ENCODE measurements around the gene CCDC18.
"Not testable (repeated sequence)": the region's sequence is repeated elsewhere in the genome, so short reads cannot be mapped to it uniquely, and the experiment has no call there.

The CCDC18 gene

GRCh38 chr1:93200086-93200620 lies 19.6 kb downstream of the CCDC18 start:
- Histone ChIP-seq H3K4me1 (ENCODE audit: control insufficient read depth, insufficient read depth, low read length, unreplicated experiment) (no peaks in the 10 kb centered on the region), H3K4me3 (ENCODE audit: low read depth, low read length) (no peak overlapping the region), H3K27ac (ENCODE audit: low read depth, low read length) (no peak overlapping the region), H3K36me3 (ENCODE audit: insufficient read depth, low read length) (peaks cover 33% of the 10 kb centered on the region), H3K79me2 (ENCODE audit: control insufficient read depth, insufficient read depth, low read length, unreplicated experiment) (no peaks in the 10 kb centered on the region), H2AFZ (ENCODE audit: low read length, unreplicated experiment) (no peak overlapping the region), H3K27me3 (ENCODE audit: insufficient read depth, low read length) (no peaks in the 10 kb centered on the region)

- Histone ChIP-seq H3K27me3 (ENCODE audit: insufficient read depth, low read length) (no peaks in the 10 kb centered on the region), H3K4me1 (ENCODE audit: control insufficient read depth, insufficient read depth, low read length, unreplicated experiment) (no peaks in the 10 kb centered on the region), H3K79me2 (ENCODE audit: control insufficient read depth, insufficient read depth, low read length, unreplicated experiment) (no peaks in the 10 kb centered on the region), H3K36me3 (ENCODE audit: insufficient read depth, low read length) (peaks cover 27% of the 10 kb centered on the region), H3K27ac (ENCODE audit: low read depth, low read length) (no peak overlapping the region), H2AFZ (ENCODE audit: low read length, unreplicated experiment) (no peak overlapping the region), H3K4me3 (ENCODE audit: low read depth, low read length) (no peak overlapping the region)
Observed at GRCh38 chr1:93200714-93201113, 20.2 kb downstream of the CCDC18 start.

GRCh38 chr1:93205892-93206566 lies 25.5 kb downstream of the CCDC18 start:
- no peaks in the 10 kb centered on the region for H3K4me1 ChIP-seq (ENCODE audit: control insufficient read depth, insufficient read depth, low read length, unreplicated experiment)
- no peaks in the 10 kb centered on the region for H3K27me3 ChIP-seq (ENCODE audit: insufficient read depth, low read length)
- H2AFZ ChIP-seq (ENCODE audit: low read length, unreplicated experiment): no peak overlapping the region
- no peak overlapping the region for H3K4me3 ChIP-seq (ENCODE audit: low read depth, low read length)
- H3K36me3 ChIP-seq (ENCODE audit: insufficient read depth, low read length): peaks cover 15% of the 10 kb centered on the region
- H3K27ac ChIP-seq (ENCODE audit: low read depth, low read length): no peak overlapping the region
- no peaks in the 10 kb centered on the region for H3K79me2 ChIP-seq (ENCODE audit: control insufficient read depth, insufficient read depth, low read length, unreplicated experiment)

GRCh38 chr1:93206567-93206954 lies 26.0 kb downstream of the CCDC18 start:
- Histone ChIP-seq H2AFZ (ENCODE audit: low read length, unreplicated experiment) (no peak overlapping the region), H3K79me2 (ENCODE audit: control insufficient read depth, insufficient read depth, low read length, unreplicated experiment) (no peaks in the 10 kb centered on the region), H3K4me3 (ENCODE audit: low read depth, low read length) (no peak overlapping the region), H3K4me1 (ENCODE audit: control insufficient read depth, insufficient read depth, low read length, unreplicated experiment) (no peaks in the 10 kb centered on the region), H3K36me3 (ENCODE audit: insufficient read depth, low read length) (peaks cover 15% of the 10 kb centered on the region), H3K27me3 (ENCODE audit: insufficient read depth, low read length) (no peaks in the 10 kb centered on the region), H3K27ac (ENCODE audit: low read depth, low read length) (no peak overlapping the region)

- Histone ChIP-seq H3K79me2 (ENCODE audit: control insufficient read depth, insufficient read depth, low read length, unreplicated experiment) (no peaks in the 10 kb centered on the region), H3K27me3 (ENCODE audit: insufficient read depth, low read length) (no peaks in the 10 kb centered on the region), H2AFZ (ENCODE audit: low read length, unreplicated experiment) (no peak overlapping the region), H3K4me3 (ENCODE audit: low read depth, low read length) (no peak overlapping the region), H3K27ac (ENCODE audit: low read depth, low read length) (no peak overlapping the region), H3K4me1 (ENCODE audit: control insufficient read depth, insufficient read depth, low read length, unreplicated experiment) (no peaks in the 10 kb centered on the region), H3K36me3 (ENCODE audit: insufficient read depth, low read length) (peaks cover 15% of the 10 kb centered on the region)
Observed at GRCh38 chr1:93207211-93207610, 26.7 kb downstream of the CCDC18 start.

- Histone ChIP-seq H3K79me2 (ENCODE audit: control insufficient read depth, insufficient read depth, low read length, unreplicated experiment) (no peaks in the 10 kb centered on the region), H3K4me3 (ENCODE audit: low read depth, low read length) (no peak overlapping the region), H3K36me3 (ENCODE audit: insufficient read depth, low read length) (peaks cover 42% of the 10 kb centered on the region), H3K27ac (ENCODE audit: low read depth, low read length) (no peak overlapping the region), H3K27me3 (ENCODE audit: insufficient read depth, low read length) (no peaks in the 10 kb centered on the region), H2AFZ (ENCODE audit: low read length, unreplicated experiment) (no peak overlapping the region), H3K4me1 (ENCODE audit: control insufficient read depth, insufficient read depth, low read length, unreplicated experiment) (no peaks in the 10 kb centered on the region)
Observed at GRCh38 chr1:93215322-93215721, 34.8 kb downstream of the CCDC18 start.

GRCh38 chr1:93219443-93219842 lies 38.9 kb downstream of the CCDC18 start:
- peaks cover 49% of the 10 kb centered on the region for H3K36me3 ChIP-seq (ENCODE audit: insufficient read depth, low read length)
- no peaks in the 10 kb centered on the region for H3K27me3 ChIP-seq (ENCODE audit: insufficient read depth, low read length)
- no peaks in the 10 kb centered on the region for H3K4me1 ChIP-seq (ENCODE audit: control insufficient read depth, insufficient read depth, low read length, unreplicated experiment)
- no peak overlapping the region for H3K4me3 ChIP-seq (ENCODE audit: low read depth, low read length)
- no peak overlapping the region for H2AFZ ChIP-seq (ENCODE audit: low read length, unreplicated experiment)
- no peak overlapping the region for H3K27ac ChIP-seq (ENCODE audit: low read depth, low read length)
- no peaks in the 10 kb centered on the region for H3K79me2 ChIP-seq (ENCODE audit: control insufficient read depth, insufficient read depth, low read length, unreplicated experiment)

- not testable (repeated sequence) for H3K4me1 ChIP-seq (ENCODE audit: control insufficient read depth, insufficient read depth, low read length, unreplicated experiment); H3K4me3 ChIP-seq (ENCODE audit: low read depth, low read length); H2AFZ ChIP-seq (ENCODE audit: low read length, unreplicated experiment); H3K79me2 ChIP-seq (ENCODE audit: control insufficient read depth, insufficient read depth, low read length, unreplicated experiment); H3K27me3 ChIP-seq (ENCODE audit: insufficient read depth, low read length); H3K27ac ChIP-seq (ENCODE audit: low read depth, low read length)
- H3K36me3 ChIP-seq (ENCODE audit: insufficient read depth, low read length): peaks cover 42% of the 10 kb centered on the region
Observed at GRCh38 chr1:93220716-93221115, 40.2 kb downstream of the CCDC18 start.

GRCh38 chr1:93221913-93222312 lies 41.4 kb downstream of the CCDC18 start:
- no peak overlapping the region for H3K27ac ChIP-seq (ENCODE audit: low read depth, low read length)
- H3K4me3 ChIP-seq (ENCODE audit: low read depth, low read length): no peak overlapping the region
- H3K36me3 ChIP-seq (ENCODE audit: insufficient read depth, low read length): peaks cover 33% of the 10 kb centered on the region
- no peaks in the 10 kb centered on the region for H3K4me1 ChIP-seq (ENCODE audit: control insufficient read depth, insufficient read depth, low read length, unreplicated experiment)
- no peak overlapping the region for H2AFZ ChIP-seq (ENCODE audit: low read length, unreplicated experiment)
- no peaks in the 10 kb centered on the region for H3K79me2 ChIP-seq (ENCODE audit: control insufficient read depth, insufficient read depth, low read length, unreplicated experiment)
- H3K27me3 ChIP-seq (ENCODE audit: insufficient read depth, low read length): no peaks in the 10 kb centered on the region

GRCh38 chr1:93223023-93223675 lies 42.6 kb downstream of the CCDC18 start:
- H3K79me2 ChIP-seq (ENCODE audit: control insufficient read depth, insufficient read depth, low read length, unreplicated experiment): no peaks in the 10 kb centered on the region
- no peak overlapping the region for H3K27ac ChIP-seq (ENCODE audit: low read depth, low read length)
- H3K36me3 ChIP-seq (ENCODE audit: insufficient read depth, low read length): peaks cover 29% of the 10 kb centered on the region
- no peaks in the 10 kb centered on the region for H3K4me1 ChIP-seq (ENCODE audit: control insufficient read depth, insufficient read depth, low read length, unreplicated experiment)
- no peaks in the 10 kb centered on the region for H3K27me3 ChIP-seq (ENCODE audit: insufficient read depth, low read length)
- H2AFZ ChIP-seq (ENCODE audit: low read length, unreplicated experiment): no peak overlapping the region
- no peak overlapping the region for H3K4me3 ChIP-seq (ENCODE audit: low read depth, low read length)

GRCh38 chr1:93235261-93235660 lies 54.7 kb downstream of the CCDC18 start:
- H3K27ac ChIP-seq (ENCODE audit: low read depth, low read length): no peak overlapping the region
- H3K79me2 ChIP-seq (ENCODE audit: control insufficient read depth, insufficient read depth, low read length, unreplicated experiment): no peaks in the 10 kb centered on the region
- H3K4me1 ChIP-seq (ENCODE audit: control insufficient read depth, insufficient read depth, low read length, unreplicated experiment): no peaks in the 10 kb centered on the region
- no peak overlapping the region for H3K4me3 ChIP-seq (ENCODE audit: low read depth, low read length)
- H3K27me3 ChIP-seq (ENCODE audit: insufficient read depth, low read length): no peaks in the 10 kb centered on the region
- no peak overlapping the region for H2AFZ ChIP-seq (ENCODE audit: low read length, unreplicated experiment)
- H3K36me3 ChIP-seq (ENCODE audit: insufficient read depth, low read length): peaks cover 42% of the 10 kb centered on the region

Measured in ACC112 (cell line).